Stimulated activated CD8-positive, alpha-beta memory T cell treated with anti-CD3 and anti-CD28 coated beads, Interleukin-7, amount 100 ng/mL, for 4 hours (primary cell): ENCODE measurements around the gene WNT10A.
"Not testable (repeated sequence)": the region's sequence is repeated elsewhere in the genome, so short reads cannot be mapped to it uniquely, and the experiment has no call there.

ENCODE experiments used
- DNase-seq, 2 donors: peaks; one replicate each; pipeline ENCODE4 v3.0.0-alpha.2; 2020; ENCODE audit warnings: low read depth in 2 of 2

WNT10A gene

DNA sequence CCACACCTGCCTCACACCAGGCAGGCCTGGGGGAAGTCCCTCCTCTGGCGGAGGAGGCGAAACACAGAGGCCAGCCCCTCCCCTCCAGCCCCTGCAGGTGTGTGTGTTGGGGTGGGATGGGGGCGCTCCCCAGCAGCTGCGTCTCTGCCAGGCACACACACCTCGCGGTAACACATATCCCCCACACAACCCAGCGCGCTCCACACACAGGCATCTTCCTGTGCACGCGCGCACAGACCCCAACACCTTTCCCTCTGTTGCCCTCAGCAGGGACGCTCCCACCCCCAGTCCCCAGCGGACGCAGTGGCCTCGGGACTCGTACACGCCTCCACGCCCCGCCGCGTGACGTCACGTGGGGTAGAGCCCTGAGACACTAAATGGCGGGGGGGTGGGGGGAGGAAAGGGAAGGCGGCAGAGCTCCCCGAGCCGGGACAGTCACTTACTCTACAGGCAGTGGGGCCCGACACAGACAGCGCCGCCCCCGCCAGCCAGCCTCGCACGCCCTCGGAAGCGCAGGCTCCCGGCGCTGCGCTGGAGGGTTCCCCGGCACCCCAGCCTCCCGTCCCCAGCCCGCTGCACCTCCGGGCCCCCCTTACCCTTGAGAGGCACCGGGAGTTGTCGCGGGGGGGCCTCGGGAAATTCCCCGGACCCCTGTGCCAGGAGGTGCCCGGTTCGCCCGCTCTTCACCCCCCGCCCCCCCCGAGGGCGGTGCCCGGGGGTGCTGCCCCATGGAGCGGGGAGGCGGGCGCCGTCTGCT is at the start of gene WNT10A:
Gene WNT10A, plus strand, starts transcription at position 751 of the 757 bp plus-strand sequence. CDS start 144 bp downstream, outside the sequence.
- peak; percentile 81 to 83 for DNase-seq

DNA sequence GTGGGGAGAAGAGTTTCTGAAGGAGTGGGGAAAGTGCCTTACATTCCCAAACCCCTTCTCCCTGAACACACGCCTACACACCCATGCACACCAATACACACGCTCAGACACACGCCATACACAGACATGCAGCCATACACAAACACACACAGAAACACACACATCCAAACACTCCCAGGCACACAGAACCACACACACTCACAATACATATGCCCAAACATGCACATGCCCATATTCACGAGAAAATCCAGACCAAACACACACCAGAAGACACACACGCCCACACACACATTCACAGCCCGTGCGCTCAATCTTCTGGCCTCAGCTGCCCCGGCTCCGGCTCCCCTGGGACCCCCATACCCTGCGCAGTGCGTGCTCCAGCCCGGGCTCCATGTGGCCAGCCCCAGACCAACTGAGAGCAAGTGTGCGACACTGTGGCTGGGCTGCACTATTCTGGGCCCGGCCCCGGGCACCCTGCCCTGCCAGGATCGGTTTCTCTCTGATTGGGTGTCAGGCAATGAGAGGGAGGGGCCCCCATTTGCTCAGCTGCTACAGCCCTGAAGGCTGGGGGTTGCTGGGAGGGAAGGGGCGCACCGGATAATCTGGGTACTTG is 49.2 kb upstream of the WNT10A start, which contains the start of gene PRKAG3:
Gene PRKAG3, minus strand, starts transcription at position 426 of the 613 bp plus-strand sequence.
- no peak for DNase-seq

DNA sequence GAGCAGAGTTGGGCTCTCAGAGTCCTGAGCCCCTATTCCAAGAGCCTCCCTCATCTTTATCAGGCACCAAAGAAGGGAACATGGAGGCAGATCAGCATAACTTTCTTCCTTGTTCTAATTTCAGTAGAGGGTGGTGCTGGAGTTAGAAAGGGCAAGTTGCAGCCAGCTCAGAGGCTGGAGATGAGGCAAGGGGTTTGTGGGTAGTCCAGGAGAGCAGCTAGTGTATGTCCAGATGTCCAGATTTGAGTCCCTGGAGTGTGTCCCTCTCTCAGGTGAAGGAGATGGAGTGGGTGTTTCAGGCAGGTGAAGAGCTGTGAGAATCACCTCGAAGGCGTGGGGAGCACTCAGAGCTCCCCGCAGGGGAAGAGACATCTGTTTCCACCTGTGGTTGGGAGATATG is 48.6 kb upstream of the WNT10A start:
- no peak for DNase-seq

DNA sequence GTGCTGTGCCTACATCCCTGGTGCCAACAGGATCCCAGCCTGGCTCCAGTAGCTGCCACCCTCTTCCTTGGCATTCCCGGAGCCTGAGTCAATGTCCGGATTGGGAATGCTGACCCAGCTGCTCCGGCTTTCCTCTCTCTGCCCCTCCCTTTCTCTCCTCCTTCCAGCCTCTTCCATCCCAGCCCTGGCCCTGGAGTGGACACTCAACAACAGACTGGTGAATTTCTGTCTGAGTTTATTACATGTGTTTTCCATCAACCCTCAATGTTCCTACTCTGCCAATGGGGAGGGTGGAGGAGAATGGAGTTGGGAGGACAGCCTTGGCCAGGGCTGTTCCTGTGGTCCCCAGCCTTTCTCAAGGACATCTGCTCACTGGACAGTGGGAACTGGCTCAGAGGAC is 48.1 kb upstream of the WNT10A start:
- no peak for DNase-seq

DNA sequence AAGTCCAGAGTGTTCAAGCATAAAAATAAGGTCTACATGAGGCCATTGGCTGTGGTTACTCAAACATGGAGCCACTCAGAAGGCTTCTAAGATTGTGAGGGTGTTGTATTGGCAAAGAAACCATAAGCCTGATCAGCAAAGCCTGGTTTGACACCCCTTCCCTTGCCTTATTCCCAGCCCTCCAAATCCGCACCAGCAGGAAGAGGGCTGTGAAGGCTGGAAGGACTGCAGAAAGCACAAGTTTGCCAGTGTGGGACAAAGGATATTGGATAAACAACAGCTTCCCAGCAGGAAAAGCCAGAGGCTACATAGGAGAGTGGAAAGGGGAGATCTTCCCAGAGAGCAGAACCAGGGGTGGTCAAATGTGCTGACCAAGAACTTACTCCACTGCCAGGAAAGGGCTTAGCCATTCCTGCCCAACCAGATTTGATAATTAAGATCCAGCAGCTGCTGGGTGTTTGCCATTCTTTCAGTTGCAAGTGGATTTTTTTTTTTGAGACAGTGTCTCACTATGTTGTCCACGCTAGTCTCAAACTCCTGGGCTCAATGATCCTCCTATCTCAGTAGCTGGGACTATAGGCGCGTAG is 47.5 kb upstream of the WNT10A start:
- no peak for DNase-seq

DNA sequence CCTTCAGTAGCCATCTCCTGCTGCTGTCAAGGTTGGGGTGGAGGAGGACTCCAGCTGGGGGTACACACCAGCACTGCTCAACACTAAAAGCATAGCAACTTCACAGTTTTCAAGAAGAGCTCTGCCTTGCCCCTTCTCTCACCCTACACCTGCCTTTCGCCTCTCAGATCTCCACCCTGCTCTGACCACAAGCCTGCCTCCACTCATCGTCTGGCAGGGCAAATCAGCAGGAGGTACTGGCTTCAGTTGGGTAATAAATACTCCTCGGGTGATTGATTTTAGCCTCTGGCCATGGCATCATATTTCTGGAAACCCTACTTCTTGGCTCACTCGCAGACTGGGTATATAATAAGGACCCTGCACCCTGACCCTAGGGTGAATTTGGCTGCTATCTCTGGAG is 46.0 kb upstream of the WNT10A start:
- no peak for DNase-seq

DNA sequence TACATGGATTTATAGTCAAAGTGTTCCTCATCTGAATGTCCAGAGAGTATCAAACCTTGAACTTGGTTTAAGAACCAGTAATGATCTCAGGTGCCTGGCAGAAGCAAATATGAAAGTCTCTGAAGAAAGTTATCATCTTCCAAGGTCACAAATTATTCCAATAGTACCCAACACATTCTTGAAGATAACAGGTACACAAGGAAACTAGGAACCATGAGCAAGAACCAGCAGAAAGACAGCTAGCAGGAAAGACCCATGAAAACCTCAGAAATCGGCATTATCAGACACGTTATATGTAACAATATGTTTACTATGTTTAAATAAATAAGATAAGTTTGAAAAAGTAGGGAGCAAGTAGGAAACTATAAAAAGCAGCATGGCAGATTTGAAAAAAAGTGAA is 43.2 kb upstream of the WNT10A start:
- DNase-seq = no peak

DNA sequence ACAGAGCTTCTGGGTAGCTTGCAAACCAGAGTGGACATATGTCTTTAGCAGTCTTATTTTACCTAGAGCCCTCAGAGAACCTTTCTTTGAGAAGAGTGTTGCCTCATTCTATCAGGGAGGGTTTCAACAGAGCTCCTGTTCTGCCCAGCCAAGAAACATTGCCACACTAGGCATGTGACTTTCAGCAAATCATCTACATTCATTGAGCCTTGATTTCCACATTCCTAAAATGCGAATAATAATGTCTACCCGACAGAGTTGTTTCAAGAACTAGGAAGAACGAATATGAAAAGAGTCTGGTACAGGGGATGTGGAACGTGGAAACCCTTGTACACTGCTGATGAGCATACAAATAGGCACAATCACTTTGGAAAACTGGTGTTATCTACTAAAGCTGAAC is 41.2 kb upstream of the WNT10A start:
- no peak for DNase-seq

DNA sequence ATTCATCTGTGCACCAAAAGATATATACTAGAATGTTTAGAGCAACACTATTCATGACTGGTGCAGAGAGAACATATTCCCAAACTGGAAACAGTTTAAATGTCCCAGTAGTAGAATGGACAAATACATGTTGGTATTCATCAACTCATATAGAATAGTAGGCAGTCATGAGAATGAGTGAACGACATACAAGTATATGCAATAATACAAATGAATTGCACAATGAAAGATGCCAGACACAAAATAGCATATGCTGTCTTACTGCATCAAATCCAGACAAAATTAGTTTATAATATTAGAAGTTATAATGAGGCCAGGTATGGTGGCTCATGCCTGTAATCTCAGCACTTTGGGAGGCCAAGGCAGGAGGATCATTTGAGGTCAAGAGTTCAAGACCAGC is 40.8 kb upstream of the WNT10A start:
- DNase-seq = no peak

DNA sequence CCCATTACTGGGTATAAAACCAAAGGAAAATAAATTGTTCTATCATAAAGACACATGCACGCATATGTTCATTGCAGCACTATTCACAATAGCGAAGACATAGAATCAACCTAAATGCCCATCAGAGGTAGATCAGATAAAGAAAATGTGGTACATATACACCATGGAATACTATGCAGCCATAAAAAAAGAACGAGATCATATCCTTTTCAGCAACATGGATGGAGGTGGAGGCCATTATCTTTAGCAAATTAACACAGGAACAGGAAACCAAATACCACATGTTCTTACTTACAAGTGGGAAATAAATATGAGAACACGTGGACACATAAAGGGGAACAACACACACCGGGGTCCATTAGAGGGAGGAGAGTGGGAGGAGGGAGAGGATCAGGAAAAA is 36.3 kb upstream of the WNT10A start:
- not testable (repeated sequence) for DNase-seq

DNA sequence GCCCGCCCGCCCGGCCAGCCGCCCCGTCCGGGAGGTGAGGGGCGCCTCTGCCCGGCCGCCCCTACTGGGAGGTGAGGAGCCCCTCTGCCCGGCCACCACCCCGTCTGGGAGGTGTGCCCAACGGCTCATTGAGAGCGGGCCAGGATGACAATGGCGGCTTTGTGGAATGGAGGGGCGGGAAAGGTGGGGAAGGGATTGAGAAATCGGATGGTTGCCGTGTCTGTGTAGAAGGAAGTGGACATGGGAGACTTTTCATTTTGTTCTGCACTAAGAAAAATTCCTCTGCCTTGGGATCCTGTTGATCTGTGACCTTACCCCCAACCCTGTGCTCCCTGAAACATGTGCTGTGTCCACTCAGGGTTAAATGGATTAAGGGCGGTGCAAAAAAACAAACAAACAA is 33.7 kb upstream of the WNT10A start:
- not testable (repeated sequence) for DNase-seq

DNA sequence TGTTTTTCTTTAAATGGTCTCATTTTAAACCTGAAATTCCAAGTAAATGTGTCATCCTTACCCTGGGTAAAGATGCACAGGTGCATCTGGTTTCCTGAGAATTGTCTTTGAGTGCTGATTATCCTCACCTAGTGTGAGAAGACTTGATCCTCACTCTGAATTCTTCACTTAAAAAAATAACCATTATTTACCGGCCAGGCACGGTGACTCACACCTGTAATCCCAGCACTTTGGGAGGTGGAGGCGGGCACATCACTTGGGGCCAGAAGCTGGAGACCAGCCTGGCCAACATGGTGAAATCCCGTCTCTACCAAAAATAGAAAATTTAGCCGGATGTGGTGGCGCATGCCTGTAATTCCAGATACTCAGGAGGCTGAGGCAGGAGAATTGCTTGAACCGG is 30.9 kb upstream of the WNT10A start:
- DNase-seq = no peak

DNA sequence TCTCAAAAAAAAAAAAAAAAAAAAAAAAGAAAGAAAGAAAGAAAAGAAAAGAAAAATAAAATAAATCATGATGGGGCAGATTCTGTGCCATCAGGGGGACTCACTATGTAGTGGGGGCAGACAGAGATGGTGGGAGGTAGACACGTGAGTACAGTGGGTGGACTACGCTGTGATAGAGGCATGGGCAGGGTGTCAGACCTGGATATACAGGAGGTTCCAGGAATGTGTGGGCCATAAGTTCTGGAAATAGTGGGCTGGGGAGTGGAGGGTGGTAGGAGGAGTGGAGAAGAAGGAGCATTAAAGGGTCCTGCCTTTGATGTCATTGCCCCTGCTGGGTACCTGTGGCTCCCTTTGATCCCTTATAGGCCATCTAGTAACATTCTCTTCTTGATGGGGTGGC is 29.9 kb upstream of the WNT10A start:
- no peak for DNase-seq

DNA sequence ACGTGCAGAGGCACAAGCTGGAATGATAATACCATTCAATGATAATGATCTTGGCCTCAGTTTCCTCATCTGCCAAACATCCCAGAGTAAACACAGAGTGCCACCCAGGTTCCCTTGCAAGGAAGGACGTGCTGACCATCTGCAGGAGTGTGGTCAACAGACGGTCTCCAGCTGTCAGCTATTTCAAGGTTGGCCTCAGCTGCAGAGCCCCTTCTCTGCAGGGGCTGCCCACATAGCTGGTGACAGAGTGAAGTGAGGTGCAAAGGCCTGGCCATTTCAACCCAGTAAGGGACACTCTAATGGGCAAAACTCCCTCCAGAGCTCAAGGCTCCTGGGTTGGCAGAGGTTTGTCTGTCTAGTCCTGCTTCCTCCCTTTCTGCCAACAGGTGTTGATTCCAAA is 29.4 kb upstream of the WNT10A start:
- DNase-seq = no peak

DNA sequence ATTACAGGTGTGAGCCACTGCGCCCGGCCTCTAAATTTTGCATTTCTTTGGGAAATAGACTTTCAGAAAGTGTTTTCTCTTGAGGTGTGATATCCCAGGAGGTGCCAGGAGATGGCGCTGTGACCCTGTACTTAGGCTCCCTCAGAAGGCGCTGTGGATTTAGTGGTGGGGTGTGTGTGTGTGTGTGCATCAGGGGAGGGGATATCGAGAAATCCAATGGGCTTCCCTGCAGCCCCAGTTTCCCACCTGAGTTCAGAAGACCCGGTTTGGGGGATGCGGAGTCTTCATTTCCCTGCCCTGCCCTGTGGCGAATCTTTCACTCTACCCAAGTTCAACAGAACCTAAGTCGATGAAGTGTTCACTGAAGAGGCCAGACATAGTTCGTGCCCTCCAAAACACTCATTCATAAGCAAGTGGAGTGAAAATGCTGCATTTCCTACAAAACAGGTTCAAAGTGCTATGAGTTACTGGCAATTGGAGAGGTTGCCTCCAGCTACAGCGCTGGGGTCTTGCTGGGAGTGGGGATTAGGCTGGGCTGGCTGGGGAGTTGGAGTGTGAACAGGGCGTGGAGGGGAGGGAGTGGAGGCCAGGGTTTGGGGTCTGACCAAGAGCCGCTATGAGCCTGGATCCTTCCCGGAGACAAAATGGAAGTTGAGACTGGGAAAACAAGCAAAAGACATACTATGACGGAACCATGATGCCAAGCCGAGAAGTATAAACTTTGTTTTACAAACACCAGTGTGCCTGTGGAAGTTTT is 27.6 kb upstream of the WNT10A start:
- DNase-seq = peak; percentile 34 to 48

DNA sequence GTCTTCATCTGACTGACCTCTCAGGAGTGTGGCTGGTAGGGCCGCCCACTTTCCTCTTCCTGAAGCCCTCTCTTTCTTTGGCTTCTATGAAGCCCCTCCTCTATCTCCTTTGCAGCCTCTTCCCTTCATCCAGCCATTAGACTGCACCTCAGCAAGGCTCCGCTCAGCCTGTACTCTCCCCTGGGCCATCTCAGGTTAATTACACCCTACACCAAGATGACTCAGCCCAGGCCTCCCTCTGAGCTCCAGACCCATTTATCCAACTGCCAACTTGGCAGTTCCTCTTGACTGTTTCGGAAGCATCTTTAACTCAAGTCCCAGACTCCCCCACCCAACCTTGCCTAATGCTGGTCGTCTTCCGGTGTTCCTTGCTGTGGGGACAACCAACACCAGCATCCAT is 26.9 kb upstream of the WNT10A start:
- DNase-seq = no peak

DNA sequence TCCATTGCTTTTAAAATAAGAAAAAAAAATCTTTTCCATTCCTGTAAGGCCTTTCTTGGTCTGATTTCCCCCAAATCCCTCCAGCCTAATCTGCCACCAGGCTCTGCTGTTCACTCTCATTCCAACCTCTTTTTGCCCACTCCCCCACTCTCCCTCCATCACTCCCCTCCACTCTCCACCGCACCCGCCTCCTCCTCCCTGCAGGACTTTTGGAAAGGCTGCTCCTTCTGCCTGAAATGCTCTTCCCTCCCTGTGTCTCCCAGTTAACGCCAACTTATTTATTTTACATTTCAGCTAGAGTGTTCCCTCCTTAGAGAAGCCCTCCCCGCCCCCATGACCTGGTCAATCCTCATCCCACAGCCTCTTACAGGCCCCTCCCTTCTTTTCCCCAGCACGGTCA is 25.8 kb upstream of the WNT10A start:
- DNase-seq = no peak

DNA sequence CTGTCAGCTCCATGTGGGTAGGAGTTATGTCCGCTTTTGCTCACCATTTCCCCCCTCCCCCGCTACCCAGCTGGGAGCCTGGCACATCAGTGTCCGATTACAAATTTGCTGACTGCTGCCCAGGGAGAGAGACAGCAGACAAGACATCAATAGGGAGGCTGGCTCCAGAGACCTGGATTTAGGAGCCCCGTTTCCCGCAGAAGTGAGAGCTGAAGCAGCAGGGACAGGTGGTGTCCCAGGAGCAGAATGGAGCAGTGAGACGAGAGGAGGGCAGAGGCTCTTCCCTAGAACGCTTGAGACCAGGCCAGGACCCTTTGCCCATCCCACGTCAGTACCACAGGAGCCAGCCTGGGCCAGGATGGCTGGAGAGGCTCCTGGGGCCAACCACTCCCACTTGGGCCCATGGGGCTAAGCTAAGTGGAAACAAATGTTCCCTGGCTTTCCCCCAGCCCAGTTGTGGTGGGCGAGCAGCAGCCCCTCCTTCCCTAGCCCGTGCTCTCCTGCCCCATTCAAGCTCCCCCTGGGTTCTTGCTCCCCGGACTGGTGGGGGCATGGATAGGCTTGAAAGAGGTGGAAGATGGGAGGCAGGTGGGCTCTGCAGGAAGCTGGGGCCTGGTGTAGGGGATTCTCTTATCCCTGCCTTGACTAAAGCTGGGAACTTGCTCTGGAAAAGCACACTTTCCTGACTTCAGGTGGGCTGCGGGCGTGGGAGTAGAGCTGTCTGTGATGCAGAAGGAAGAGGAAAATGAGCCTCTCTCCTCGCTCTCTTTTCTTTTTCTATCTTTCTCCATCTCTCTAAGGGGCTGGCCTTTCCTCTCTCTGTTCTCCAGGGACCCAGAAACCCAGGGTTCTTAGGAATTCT is 25.1 kb upstream of the WNT10A start:
- no peak for DNase-seq

DNA sequence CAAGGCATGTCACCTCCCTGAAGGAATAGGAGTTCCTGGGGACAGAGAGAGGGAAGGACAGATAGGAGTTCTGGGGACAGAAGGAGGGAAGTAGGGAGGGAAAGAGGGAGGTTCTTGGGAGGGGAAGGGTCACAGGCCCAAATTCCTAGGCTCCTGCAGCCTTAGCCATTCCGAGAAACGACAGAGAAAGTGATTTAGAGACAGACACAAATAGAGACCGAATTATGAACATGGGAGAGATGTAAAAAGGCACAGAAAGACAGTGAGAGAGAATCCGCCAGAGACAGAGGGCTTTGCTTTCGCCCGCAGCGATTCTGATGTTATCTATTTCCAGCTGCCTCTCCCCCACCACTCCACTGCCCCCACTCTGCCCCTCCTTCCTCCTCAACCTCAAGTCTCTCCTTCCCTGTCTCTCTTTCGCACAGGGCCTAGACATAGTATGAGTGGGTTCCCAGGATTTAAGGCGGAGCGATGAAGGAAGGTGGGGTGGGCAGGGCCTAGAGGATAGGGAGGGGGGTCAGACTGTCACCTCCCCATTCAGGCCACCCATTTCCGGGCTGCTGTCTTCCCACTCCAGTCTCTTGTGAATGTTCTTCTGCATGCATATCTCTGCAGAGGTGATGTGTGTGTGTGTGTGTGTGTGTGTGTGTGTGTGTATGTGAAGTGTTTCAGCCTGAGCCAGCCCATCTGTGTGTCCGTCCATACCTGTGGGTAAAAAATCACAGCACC is 24.3 kb upstream of the WNT10A start:
- no peak for DNase-seq

DNA sequence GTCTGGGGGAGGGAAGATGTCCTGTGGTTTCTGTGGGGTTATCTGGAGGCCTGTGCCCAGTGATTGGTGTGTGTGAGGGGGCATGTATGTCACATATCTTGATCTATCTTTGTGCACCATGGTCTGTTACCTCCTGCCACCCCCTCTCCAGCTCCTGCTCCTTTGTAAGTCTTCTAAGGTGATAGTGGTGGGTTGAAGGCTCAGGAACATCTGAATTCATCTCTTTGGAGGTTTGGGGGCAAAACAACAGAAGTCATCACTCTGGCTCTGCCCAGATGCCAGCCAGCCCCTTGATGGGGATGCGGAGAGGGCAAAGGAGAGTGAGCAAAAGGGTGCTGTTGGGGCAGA is 23.8 kb upstream of the WNT10A start:
- no peak for DNase-seq
